HG02798 (cell line): Measurements from ENCODE around the gene ELMOD3.
"Not testable (repeated sequence)": the region's sequence is repeated elsewhere in the genome, so short reads cannot be mapped to it uniquely, and the experiment has no call there.

Experiments used
- ATAC-seq: cut with Tn5 transposase; IDR thresholded peaks from one replicate; pipeline ENCODE4 v1.9.1; 2021; ENCODE audit warnings: mild to moderate bottlenecking; ENCODE audit not compliant: unreplicated experiment, poor library complexity

ELMOD3 gene

GRCh38 chr2:85354286-85355072, at the start of gene ELMOD3, which contains the start of gene RETSAT:
TSS of gene ELMOD3 (plus strand) at chr2:85354769. CDS start at chr2:85357199, 2,430 bp downstream.
TSS of gene RETSAT (minus strand) at chr2:85354528. CDS start at chr2:85354507, 21 bp downstream.
- peak; percentile 96 for ATAC-seq

DNA sequence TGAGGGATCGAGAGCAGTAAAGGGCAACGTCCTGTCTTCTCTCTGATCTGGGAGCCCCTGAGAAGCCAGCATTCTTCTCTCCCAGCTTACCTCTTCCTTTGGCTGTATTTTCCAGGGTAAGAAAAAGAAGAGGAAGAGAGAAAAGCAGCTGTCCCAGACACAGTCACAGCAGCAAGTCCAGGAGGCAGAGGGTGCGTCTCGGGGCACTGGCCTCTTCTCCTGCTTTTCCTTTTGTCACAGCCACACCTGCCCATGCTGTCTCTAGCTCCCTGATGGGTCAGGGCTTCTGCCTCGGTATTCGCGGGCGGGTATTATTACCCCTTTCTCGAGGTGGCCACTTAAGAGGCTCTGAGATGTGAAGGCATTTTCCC, 47.1 kb upstream of the ELMOD3 start:
- ATAC-seq = no peak

DNA sequence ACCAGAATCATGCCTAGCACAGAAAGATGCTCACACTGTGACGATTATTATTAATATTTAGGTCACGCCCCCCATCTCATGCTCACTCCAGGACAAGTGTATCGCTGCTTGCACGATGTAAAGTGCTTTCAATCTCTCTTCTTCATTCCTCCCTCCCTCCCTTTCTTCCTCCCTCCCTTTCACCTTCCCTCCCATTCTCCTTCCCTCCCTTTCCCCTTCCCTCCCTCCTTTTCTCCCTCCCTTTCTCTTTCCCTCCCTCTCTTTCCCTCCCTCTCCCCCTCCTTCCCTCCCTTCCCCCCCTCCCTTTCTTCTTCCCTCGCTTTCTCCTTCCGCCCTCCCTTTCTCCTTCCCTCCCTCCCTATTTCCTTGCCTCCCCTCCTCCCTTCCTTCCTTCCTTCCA, 46.4 kb upstream of the ELMOD3 start:
- no peak for ATAC-seq

DNA sequence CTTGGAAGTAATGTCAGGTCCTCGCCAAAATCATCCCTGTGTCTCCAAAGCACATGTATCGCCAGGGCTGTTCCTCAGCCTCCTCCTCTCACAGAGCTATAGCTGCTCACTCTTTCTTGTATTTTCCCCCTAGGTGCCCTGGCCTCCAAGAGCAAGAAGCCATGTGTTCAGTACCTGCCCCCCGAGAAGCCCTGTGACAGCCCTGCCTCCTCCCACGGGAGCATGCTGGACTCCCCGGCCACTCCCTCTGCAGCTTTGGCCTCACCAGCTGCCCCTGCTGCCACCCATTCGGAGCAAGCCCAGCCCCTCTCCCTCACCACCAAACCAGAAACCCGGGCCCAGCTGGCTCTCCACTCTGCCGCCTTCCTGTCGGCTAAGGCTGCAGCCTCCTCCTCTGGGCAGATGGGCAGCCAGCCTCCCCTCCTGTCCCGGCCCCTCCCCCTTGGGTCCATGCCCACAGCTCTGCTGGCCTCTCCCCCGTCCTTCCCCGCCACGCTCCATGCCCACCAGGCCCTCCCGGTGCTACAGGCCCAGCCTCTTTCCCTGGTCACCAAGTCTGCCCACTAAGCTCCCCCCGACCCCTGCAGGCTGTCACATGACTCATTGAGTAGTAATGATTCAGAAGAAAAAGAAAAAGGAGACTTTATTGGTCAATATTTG, 45.5 kb upstream of the ELMOD3 start:
- ATAC-seq = peak; percentile 40

DNA sequence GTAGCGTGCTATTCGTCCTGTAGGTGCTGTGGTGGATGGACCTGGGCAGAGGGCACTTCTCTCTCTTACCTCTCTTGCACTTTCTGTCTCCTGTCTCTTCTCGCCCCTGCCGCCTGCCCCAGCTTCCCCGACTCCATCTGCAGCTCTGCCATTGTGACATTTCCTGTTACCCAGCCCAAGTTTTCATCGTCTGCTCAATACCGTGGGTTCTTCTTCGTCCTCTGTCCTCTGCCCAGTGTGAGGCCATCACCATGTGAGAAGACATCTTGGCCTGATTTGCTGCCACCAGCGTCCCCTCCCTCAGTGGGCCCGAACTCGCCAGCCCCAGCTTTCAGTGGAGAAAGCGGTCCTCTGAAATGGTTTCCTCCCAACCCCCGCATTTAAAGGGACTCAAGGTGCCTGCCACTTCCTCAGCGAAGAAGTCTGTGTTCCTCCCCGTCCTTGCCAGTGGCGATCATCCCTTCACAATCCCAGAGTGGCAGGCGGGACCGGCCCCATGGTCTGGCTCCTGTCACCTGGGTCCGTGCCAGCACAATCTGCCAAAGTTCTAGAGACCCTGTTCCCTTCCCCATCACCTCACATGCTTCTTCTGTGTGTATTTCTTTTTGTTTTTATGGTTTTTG, 44.8 kb upstream of the ELMOD3 start:
- no peak for ATAC-seq

DNA sequence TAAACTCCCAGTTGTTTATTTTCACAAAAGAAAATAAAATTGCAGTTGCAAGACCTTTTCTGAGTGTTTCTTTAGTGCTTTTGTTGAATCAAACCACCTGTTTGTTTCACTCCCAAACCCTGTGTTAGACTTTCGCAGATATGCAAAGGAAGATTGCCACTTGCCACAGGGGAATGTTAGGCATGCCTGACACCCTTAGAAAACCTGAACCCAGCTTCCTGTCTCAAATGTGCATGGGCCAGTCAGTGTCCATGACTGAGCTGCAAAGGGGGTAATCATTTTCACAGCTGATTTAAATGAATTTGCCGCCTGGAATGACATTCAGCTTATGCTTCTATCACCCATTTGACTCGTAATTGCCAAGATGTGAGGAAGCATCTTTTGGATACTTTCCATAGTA, 44.2 kb upstream of the ELMOD3 start:
- ATAC-seq = peak; percentile 77

- no peak for ATAC-seq
Observed at GRCh38 chr2:85312404-85312803, 42.2 kb upstream of the ELMOD3 start.

DNA sequence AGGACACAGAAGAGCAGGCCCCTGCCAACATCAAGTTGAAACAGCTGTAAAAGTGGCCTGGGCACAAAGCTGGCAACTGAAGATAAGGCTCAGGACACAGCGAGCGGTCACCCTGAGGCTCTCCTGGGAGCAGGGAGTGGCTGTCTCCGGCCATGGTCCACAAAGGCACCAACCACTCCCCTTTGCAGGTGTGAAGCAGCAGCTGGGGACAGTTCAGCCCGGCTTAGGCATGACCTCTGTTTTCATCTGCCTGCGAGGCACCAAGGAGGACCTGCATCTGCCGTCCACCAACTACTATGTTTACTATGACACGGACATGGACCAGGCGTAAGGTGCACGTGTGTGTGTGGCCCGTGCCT, 39.7 kb upstream of the ELMOD3 start:
- ATAC-seq = no peak

- not testable (repeated sequence) for ATAC-seq
Observed at GRCh38 chr2:85315921-85316320, 38.6 kb upstream of the ELMOD3 start.

- peak; percentile 72 for ATAC-seq
Observed at GRCh38 chr2:85318222-85319074, 36.1 kb upstream of the ELMOD3 start.

DNA sequence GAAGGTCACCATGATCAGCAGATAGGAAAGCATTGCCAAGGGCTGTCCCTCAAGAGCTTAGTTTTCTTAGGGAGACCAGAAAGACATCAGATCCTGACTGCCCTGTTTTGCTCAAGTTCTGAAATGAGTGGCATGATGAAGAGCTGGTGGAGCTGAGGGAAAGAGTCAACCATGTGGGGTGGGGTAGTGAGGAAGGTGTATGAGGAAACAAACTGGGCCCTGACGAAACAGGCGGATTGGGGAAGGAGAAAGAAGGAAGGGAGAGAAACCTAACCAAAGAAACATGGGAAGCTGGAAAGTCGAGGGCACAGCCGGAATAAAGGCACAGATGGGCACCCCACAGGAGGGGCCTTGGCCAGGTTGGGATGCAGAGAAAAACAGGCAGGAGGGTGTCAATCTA, 34.8 kb upstream of the ELMOD3 start:
- no peak for ATAC-seq

DNA sequence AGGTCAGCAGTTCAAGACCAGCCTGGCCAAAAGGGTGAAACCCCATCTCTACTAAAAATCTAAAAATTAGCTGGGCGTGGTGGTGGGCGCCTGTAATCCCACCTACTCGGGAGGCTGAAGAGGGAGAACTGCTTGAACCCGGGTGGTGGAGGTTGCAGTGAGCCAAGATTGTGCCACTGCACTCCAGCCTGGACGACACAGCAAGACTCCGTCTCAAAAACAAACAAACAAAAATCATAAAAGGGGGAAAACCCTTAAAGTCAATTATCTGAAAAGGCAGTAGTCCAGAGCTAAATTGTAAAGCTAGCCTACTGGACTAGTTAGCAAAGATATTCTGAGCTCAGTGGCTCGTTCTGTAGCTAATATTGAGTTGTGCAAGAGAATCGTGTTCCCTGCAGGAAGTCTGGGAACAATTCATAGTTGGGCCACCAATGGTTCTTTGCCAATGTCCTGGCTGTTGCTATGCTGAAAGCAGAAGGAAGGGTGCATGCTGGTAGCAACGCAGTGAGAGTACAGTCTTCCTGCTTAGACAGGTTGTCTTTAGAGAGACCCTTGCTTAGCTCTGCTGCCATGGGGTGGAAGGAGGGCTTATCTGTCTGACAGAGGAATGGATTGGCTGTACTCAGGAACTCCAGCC, 31.1 kb upstream of the ELMOD3 start:
- no peak for ATAC-seq

- not testable (repeated sequence) for ATAC-seq
Observed at GRCh38 chr2:85323988-85324367, 30.6 kb upstream of the ELMOD3 start.

DNA sequence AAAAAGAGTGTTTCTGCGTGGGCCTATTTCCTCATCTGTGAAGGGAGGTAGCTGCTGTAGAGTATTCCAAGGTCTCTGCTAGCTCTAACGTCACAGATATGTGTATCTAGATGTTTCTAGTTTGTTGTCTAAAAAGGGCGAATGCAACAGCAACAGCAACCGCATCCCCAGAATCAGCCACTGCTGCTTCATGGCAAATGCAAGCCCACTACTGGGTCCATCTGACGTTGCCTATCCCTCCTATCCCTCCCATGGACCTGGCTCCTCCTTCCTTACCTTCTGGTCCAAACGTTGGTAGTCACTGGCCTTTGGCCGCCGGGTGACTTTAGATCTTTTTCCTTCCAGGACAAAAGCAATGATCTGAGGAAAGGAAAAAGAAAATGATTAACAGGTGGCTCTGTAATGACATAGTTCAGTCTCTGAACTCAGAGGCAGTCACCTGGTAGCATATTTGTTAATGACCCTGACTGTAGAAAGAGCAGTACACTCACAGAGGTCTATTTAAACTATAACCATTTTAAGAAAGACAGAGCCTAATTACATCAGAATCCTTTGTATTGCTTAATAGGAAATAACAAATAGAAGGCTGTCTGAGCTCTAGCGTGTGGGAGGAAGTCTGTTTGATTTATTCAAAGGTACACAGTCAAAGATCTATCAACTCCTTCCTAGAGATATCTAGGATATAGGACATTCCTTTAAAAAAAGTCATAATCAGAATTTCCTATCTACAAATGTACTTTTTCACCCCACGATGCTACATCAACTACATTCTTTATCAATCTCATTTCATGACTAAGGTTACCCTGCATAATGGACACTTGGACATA, 29.7 kb upstream of the ELMOD3 start:
- ATAC-seq = no peak

- no peak for ATAC-seq
Observed at GRCh38 chr2:85325466-85325811, 29.1 kb upstream of the ELMOD3 start.

DNA sequence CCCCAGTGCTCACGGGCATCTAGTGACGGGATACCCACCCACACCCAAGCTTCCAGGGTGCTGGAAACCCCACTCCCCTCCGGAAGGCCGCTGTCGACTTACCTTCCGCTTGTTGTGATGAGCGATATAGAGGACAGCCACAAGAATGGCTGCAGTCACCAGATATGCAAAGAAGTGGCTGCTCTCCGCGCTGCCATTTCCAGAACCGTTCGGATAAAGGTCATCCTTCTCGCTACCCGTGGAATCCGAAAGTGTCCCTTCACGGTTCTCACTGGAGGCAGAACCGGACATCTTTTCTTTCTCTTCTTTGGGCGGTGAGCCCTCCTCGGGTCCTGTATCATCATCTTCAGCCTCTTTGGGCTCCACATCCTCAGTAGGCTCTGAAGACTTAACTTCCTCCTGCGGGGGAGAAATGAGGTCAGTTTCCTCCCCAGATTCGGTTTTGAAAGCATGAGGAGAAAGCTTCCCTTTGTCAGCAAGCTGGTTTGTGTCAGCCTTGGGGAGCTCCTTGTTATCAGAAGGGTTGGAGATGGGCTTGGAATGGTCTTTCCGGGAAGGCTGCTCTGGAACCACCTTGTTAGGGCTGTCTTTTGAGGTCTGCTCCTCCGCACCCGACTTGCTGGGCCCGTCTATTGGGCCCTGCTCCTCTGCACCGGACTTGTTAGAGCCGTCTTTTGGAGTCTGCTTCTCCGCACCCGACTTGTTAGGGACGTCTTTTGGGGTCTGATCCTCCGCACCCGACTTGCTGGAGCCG, 28.0 kb upstream of the ELMOD3 start:
- peak; percentile 39 for ATAC-seq

- peak; percentile 25 for ATAC-seq
Observed at GRCh38 chr2:85327160-85327821, 27.3 kb upstream of the ELMOD3 start.
